ENCODE data around the gene THRAP3.

DNA sequence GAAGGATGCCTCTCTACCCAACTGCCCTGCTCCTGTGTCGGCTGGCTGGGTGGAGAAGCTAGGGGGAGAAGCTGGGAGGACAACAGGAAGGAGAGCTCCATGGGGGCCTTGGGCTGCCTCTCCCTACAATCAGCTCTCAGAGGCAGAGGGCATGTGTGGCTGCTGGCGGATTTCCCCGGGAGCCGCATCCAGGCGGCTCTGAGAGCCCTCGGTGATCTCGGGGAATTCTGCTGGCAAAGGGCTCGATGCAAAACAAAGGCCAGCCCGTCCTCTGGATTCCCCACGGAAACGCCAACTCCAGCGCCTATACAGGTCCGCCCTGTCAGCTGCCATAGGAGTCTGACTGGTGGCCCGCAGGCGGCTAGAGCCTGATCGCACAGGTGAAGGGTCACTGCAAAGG lies 125.6 kb downstream of the THRAP3 start:
- TF ChIP-seq POLR2AphosphoS5 (IDR thresholded peaks at IDR 0.05; ENCODE audit: low read depth, low read length) (no peak), TAF1 (IDR thresholded peaks at IDR 0.05; ENCODE audit: borderline replicate concordance, low read depth, low read length) (no peak)

All from GM12892 (cell line).